A673 (cell line): ENCODE results near the gene COA6. TPM values are rescaled to one million over a fixed set of nuclear protein-coding genes. Genes with fewer than 3 reads are reported as not detected.

ENCODE experiments used
- BruUV-seq: library from RNA; stranded (reverse); fragments of 400-500 nt; replicated peaks from 2 replicates; lab custom pipeline; 2021; lab: Mats Ljungman, UMichigan
- CTCF ChIA-PET: fragments of 300-600 bp; sonication (Branson Sonifier 250); formaldehyde crosslinking; loops from one replicate; lab custom pipeline; 2022; ENCODE audit warnings: antibody characterized with exemption; lab: Charles Lee
- POLR2A ChIA-PET: fragments of 300-600 bp; sonication (Branson Sonifier 250); formaldehyde crosslinking; loops from one replicate; lab custom pipeline; 2022; ENCODE audit warnings: antibody characterized with exemption; ENCODE audit not compliant: low non-redundant PET; lab: Charles Lee
- DNase-seq: peaks from one replicate; pipeline ENCODE4 v3.0.0-alpha.2; 2015; ENCODE audit warnings: low spot score
- H3K27ac ChIP-seq: fragments of 200-600 bp; sonication (generic); 2 replicates; pipeline ENCODE4 v1.5.1; 2016; ENCODE audit warnings: mixed run types, low read depth, mild to moderate bottlenecking, mixed read lengths, antibody characterized with exemption, low read length; ENCODE audit not compliant: poor library complexity, severe bottlenecking
- H3K27me3 ChIP-seq: fragments of 200-600 bp; sonication (generic); replicated peaks from 2 replicates; pipeline ENCODE4 v1.6.1; 2017; ENCODE audit warnings: mixed run types, low read depth, mild to moderate bottlenecking, mixed read lengths, antibody characterized with exemption, low read length; ENCODE audit not compliant: insufficient read depth, poor library complexity
- H3K36me3 ChIP-seq: fragments of 200-600 bp; sonication (generic); 2 replicates; pipeline ENCODE4 v1.6.1; 2016; ENCODE audit warnings: mixed run types, mild to moderate bottlenecking, mixed read lengths, antibody characterized with exemption, low read length; ENCODE audit not compliant: insufficient read depth, poor library complexity, severe bottlenecking
- H3K4me1 ChIP-seq: fragments of 200-600 bp; sonication (generic); 2 replicates; pipeline ENCODE4 v1.6.1; 2017; ENCODE audit warnings: mixed run types, mild to moderate bottlenecking, mixed read lengths, antibody characterized with exemption, low read length; ENCODE audit not compliant: insufficient read depth, poor library complexity, severe bottlenecking
- H3K4me3 ChIP-seq: fragments of 200-600 bp; sonication (generic); 2 replicates; pipeline ENCODE4 v1.5.1; 2016; ENCODE audit warnings: low read depth, mixed run types, mild to moderate bottlenecking, mixed read lengths, low read length; ENCODE audit not compliant: poor library complexity, severe bottlenecking
- H3K9me3 ChIP-seq: fragments of 200-600 bp; sonication (generic); 2 replicates; pipeline ENCODE4 v1.6.1; 2016; ENCODE audit warnings: mixed run types, low read depth, mild to moderate bottlenecking, mixed read lengths, antibody characterized with exemption, low read length; ENCODE audit not compliant: poor library complexity, severe bottlenecking
- CTCF ChIP-seq: fragments of 300-800, 200-600 bp; sonication (generic); conservative IDR thresholded peaks from 2 replicates; pipeline ENCODE4 v1.5.1; 2017; ENCODE audit warnings: low read depth, mild to moderate bottlenecking, antibody characterized with exemption, low read length, moderate library complexity, mixed read lengths
- EZH2 ChIP-seq: fragments of 200-600 bp; sonication (generic); IDR thresholded peaks from 2 replicates; pipeline ENCODE4 v1.6.1; 2017; ENCODE audit warnings: borderline replicate concordance, low read depth, mild to moderate bottlenecking, mixed read lengths, antibody characterized with exemption, low read length; ENCODE audit not compliant: poor library complexity, severe bottlenecking
- intact Hi-C: fragments of 100-400 bp; cut with micrococcal nuclease; formaldehyde crosslinking; loops from one replicate; pipeline ENCODE4 v1.10.0; 2022; ENCODE audit not compliant: unreplicated experiment
- total RNA-seq: library from RNA; stranded (reverse); gene quantifications from 2 replicates; pipeline ENCODE4 v1.2.3, GENCODE V29; 2021

COA6 gene
- total RNA-seq, 1 experiment from 2014 or later = 88.4 TPM

- Histone ChIP-seq H3K4me1 (no peaks in the 10 kb centered on the region), H3K36me3 (peaks cover 46% of the 10 kb centered on the region), H3K27me3 (no peaks in the 10 kb centered on the region), H3K27ac (no peak overlapping the region), H3K9me3 (no peaks in the 10 kb centered on the region), H3K4me3 (no peak overlapping the region)
- ChIA-PET POLR2A (no interaction called here), CTCF (no interaction called here)
- intact Hi-C loops = no loop called here
- TF ChIP-seq EZH2 (no peak), CTCF (no peak)
- BruUV-seq = no TSS peak
- DNase-seq = no peak
Observed at GRCh38 chr1:234381699-234382555, 8.7 kb downstream of the COA6 start.

GRCh38 chr1:234386122-234386521 lies 12.9 kb downstream of the COA6 start:
- Histone ChIP-seq H3K27me3 (no peaks in the 10 kb centered on the region), H3K36me3 (peaks cover 35% of the 10 kb centered on the region), H3K4me1 (no peaks in the 10 kb centered on the region), H3K9me3 (no peaks in the 10 kb centered on the region), H3K27ac (no peak overlapping the region), H3K4me3 (no peak overlapping the region)
- intact Hi-C loops = no loop called here
- ChIA-PET CTCF (no interaction called here), POLR2A (no interaction called here)
- BruUV-seq = no TSS peak
- DNase-seq = no peak
- no peak for TF ChIP-seq CTCF
- TF ChIP-seq EZH2 = no peak

- ChIA-PET POLR2A (no interaction called here), CTCF (no interaction called here)
- Histone ChIP-seq H3K27me3 (no peaks in the 10 kb centered on the region), H3K4me1 (no peaks in the 10 kb centered on the region), H3K9me3 (no peaks in the 10 kb centered on the region), H3K36me3 (peaks cover 40% of the 10 kb centered on the region), H3K27ac (no peak overlapping the region), H3K4me3 (no peak overlapping the region)
- no TSS peak for BruUV-seq
- intact Hi-C loops = no loop called here
- no peak for DNase-seq
- TF ChIP-seq EZH2 = no peak
- no peak for TF ChIP-seq CTCF
Observed at GRCh38 chr1:234388094-234388493, 14.8 kb downstream of the COA6 start.
